PC-9 (cell line): ENCODE data around the gene DPYD. TPM values are rescaled to one million over a fixed set of nuclear protein-coding genes. Genes with fewer than 3 reads are reported as not detected.

Experiments
- BruUV-seq: library from RNA; stranded (reverse); fragments of 400-500 nt; replicated peaks from 2 replicates; lab custom pipeline; 2021; lab: Mats Ljungman, UMichigan
- CTCF ChIA-PET: fragments of 300-600 bp; sonication (Branson Sonifier 250); formaldehyde crosslinking; loops from one replicate; lab custom pipeline; 2022; ENCODE audit warnings: antibody characterized with exemption; lab: Charles Lee
- POLR2A ChIA-PET: fragments of 300-600 bp; sonication (Branson Sonifier 250); formaldehyde crosslinking; loops from one replicate; lab custom pipeline; 2022; ENCODE audit warnings: antibody characterized with exemption; ENCODE audit not compliant: unreplicated experiment; lab: Charles Lee
- DNase-seq, 2 experiments: peaks; one replicate each; pipeline versions ENCODE4 v3.0.0 to v3.0.0-alpha.2; 2015 to 2022; ENCODE audit warnings: mixed read lengths in 1 of 2
- H2AFZ ChIP-seq: fragments of 200-600 bp; sonication (generic); 2 replicates; pipeline ENCODE4 v1.8.1; 2017; ENCODE audit warnings: antibody characterized with exemption
- H3F3A ChIP-seq: fragments of 200-600 bp; sonication (generic); 2 replicates; pipeline ENCODE4 v1.8.1; 2017; ENCODE audit warnings: antibody characterized with exemption, mild to moderate bottlenecking, low read depth; ENCODE audit not compliant: insufficient read depth
- H3K27ac ChIP-seq: fragments of 200-600 bp; sonication (generic); 2 replicates; pipeline ENCODE4 v1.6.1; 2016; ENCODE audit warnings: mixed run types
- H3K27me3 ChIP-seq: fragments of 200-600 bp; sonication (generic); 2 replicates; pipeline ENCODE4 v1.6.1; 2016; ENCODE audit warnings: low read depth, mixed run types; ENCODE audit not compliant: insufficient read depth
- H3K36me3 ChIP-seq: fragments of 200-600 bp; sonication (generic); 2 replicates; pipeline ENCODE4 v1.6.1; 2016; ENCODE audit warnings: low read depth, mixed run types
- H3K4me1 ChIP-seq: fragments of 200-600 bp; sonication (generic); replicated peaks from 2 replicates; pipeline ENCODE4 v1.6.1; 2016; ENCODE audit warnings: mixed run types; ENCODE audit not compliant: insufficient read depth
- H3K4me2 ChIP-seq: fragments of 200-600 bp; sonication (generic); 2 replicates; pipeline ENCODE4 v1.6.1; 2017; ENCODE audit warnings: mixed run types
- H3K4me3 ChIP-seq: fragments of 200-600 bp; sonication (generic); 2 replicates; pipeline ENCODE4 v1.6.1; 2016; ENCODE audit warnings: mixed run types
- H3K79me2 ChIP-seq: fragments of 200-600 bp; sonication (generic); 2 replicates; pipeline ENCODE4 v1.6.1; 2017; ENCODE audit warnings: low read depth, mixed run types
- H3K9me2 ChIP-seq: fragments of 200-600 bp; sonication (generic); 2 replicates; pipeline ENCODE4 v1.8.1; 2017; ENCODE audit warnings: mild to moderate bottlenecking; ENCODE audit not compliant: insufficient read depth
- H3K9me3 ChIP-seq: fragments of 200-600 bp; sonication (generic); 2 replicates; pipeline ENCODE4 v1.8.1; 2016; ENCODE audit warnings: low read depth; ENCODE audit not compliant: insufficient read depth
- H4K20me1 ChIP-seq: fragments of 200-600 bp; sonication (generic); 2 replicates; pipeline ENCODE4 v1.8.1; 2017; ENCODE audit not compliant: insufficient read depth
- CTCF ChIP-seq: fragments of 200-600 bp; sonication (generic); conservative IDR thresholded peaks from 2 replicates; pipeline ENCODE4 v1.6.1; 2017; ENCODE audit warnings: mixed run types, antibody characterized with exemption, mild to moderate bottlenecking, moderate library complexity
- EZH2 ChIP-seq: fragments of 200-600 bp; sonication (generic); IDR thresholded peaks from 2 replicates; pipeline ENCODE4 v1.8.0; 2017; ENCODE audit warnings: antibody characterized with exemption, low read depth
- intact Hi-C: fragments of 100-400 bp; cut with micrococcal nuclease; formaldehyde crosslinking; loops from one replicate; pipeline ENCODE4 v1.10.0; 2022; ENCODE audit not compliant: unreplicated experiment
- total RNA-seq: library from RNA; stranded (reverse); gene quantifications from 2 replicates; pipeline ENCODE4 v1.2.3, GENCODE V29; 2021

The DPYD gene
- total RNA-seq, 1 experiment from 2014 or later: 24.1 TPM

DNA sequence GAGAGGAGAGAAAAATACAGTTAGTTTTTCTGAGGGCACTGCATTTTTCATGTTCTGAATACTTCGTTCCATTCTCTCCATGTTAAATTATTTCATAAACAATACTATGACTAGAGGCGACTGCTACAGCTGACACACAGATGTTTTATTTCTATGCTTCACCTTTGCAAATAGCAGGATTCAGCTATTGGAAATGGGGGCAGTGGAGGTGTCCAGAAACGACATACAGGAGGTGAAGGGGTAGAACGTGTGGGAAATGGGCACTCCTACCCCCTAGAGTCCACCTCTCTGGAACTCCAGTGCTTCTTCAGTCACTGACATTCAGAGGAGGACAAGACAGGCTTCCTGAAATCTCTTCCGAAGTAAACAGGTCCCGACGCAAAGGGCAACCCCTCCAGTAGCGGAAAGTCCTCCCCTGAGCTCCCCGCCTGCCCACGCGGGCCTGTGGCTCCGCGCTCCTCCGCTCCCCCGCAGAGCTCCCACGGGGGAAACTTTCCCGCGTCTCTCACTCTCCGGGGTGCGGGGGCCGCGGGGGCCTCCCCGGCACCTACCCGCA lies 480 bp downstream of the DPYD start:
- peak in 1 of 2 experiments; percentile 47 for DNase-seq
- no peaks in the 10 kb centered on the region for H3K79me2 ChIP-seq
- peaks cover 21% of the 10 kb centered on the region for H3K4me1 ChIP-seq
- peak overlapping the region; percentile 24; the same call in 1 of the 2 replicates for H3K27ac ChIP-seq
- H3K27me3 ChIP-seq: no peaks in the 10 kb centered on the region
- POLR2A ChIA-PET: interaction anchor here (0.6 to 1.0 kb wide), 5 partner anchors 71 to 1562 kb away, joined by 3 to 6 read pairs (median 3); no protein-coding TSS in a partner anchor
- peaks cover 26% of the 10 kb centered on the region for H3F3A ChIP-seq
- CTCF ChIA-PET: no interaction called here
- H3K36me3 ChIP-seq: no peaks in the 10 kb centered on the region
- no peaks in the 10 kb centered on the region for H4K20me1 ChIP-seq
- peak overlapping the region; percentile 99 for H2AFZ ChIP-seq
- TF ChIP-seq EZH2 (no peak), CTCF (no peak)
- BruUV-seq: TSS peak; percentile 41
- H3K9me2 ChIP-seq: no peaks in the 10 kb centered on the region
- no peaks in the 10 kb centered on the region for H3K9me3 ChIP-seq
- intact Hi-C loops: loop anchor here (2.0 to 10.0 kb wide), 4 partner anchors 18 to 956 kb away; no protein-coding TSS in a partner anchor
- H3K4me3 ChIP-seq: peak overlapping the region; percentile 81
- peak overlapping the region; percentile 91 for H3K4me2 ChIP-seq

DNA sequence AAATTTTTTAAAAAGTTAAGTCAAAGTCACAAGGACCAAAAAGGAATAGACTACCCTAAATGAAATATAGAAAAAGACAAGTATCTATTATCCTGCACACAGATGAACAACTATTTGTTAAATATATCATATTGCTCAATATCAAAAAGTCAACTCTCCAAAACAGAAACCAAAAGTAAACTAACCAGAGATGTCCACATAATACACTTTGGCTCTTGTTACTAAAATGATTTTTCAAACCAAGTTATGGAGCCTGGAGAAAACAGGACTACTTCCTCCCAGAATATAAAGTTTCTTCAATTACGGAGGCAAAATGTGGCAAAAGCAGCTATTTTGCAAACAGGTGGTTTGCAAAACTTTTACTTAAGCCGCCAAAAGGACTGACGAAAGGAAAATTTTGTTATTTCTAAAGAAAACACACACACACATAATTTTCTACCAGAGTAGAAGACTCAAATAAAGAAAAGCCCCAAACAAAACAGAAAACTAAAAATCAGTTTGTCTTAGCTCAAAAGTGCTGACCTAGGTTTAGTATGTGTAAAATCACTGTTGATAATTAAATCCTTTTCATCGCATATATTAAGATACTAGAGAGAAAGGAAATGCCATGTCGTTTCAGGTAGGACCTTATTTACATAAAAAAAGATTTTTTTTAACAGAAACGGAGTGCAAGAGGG lies 1.1 kb downstream of the DPYD start:
- Histone ChIP-seq H3K4me1 (peaks cover 21% of the 10 kb centered on the region), H3K4me3 (peak overlapping the region; percentile 81), H3K9me2 (no peaks in the 10 kb centered on the region), H2AFZ (peak overlapping the region; percentile 99), H3K4me2 (peak overlapping the region; percentile 91), H3K79me2 (no peaks in the 10 kb centered on the region), H3K27ac (no peak overlapping the region), H3K36me3 (no peaks in the 10 kb centered on the region), H3F3A (peaks cover 26% of the 10 kb centered on the region), H4K20me1 (no peaks in the 10 kb centered on the region), H3K27me3 (no peaks in the 10 kb centered on the region), H3K9me3 (no peaks in the 10 kb centered on the region)
- TF ChIP-seq CTCF: no peak
- no peak for TF ChIP-seq EZH2
- CTCF ChIA-PET: no interaction called here
- no TSS peak for BruUV-seq
- POLR2A ChIA-PET: interaction anchor here (0.6 to 0.7 kb wide), 3 partner anchors 118 to 714 kb away, joined by 3 to 6 read pairs (median 4); no protein-coding TSS in a partner anchor
- DNase-seq: peak in 1 of 2 experiments; percentile 53
- intact Hi-C loops: loop anchor here (2.0 to 10.0 kb wide), 4 partner anchors 19 to 955 kb away; no protein-coding TSS in a partner anchor

GRCh38 chr1:97918961-97919360 lies 1.9 kb downstream of the DPYD start:
- Histone ChIP-seq H3K36me3 (no peaks in the 10 kb centered on the region), H2AFZ (peak overlapping the region; percentile 99), H3K9me3 (no peaks in the 10 kb centered on the region), H4K20me1 (no peaks in the 10 kb centered on the region), H3K27me3 (no peaks in the 10 kb centered on the region), H3K9me2 (no peaks in the 10 kb centered on the region), H3K4me2 (peak overlapping the region; percentile 91), H3F3A (peaks cover 26% of the 10 kb centered on the region), H3K4me1 (peaks cover 21% of the 10 kb centered on the region), H3K27ac (no peak overlapping the region), H3K79me2 (no peaks in the 10 kb centered on the region), H3K4me3 (peak overlapping the region; percentile 81; the same call in 1 of the 2 replicates)
- BruUV-seq: no TSS peak
- TF ChIP-seq CTCF: no peak
- TF ChIP-seq EZH2: no peak
- DNase-seq: no peak
- intact Hi-C loops: no loop called here
- ChIA-PET POLR2A (interaction anchor here (0.6 kb wide), 1 partner anchor 9 kb away, joined by 3 read pairs; no protein-coding TSS in a partner anchor), CTCF (interaction anchor here (0.6 kb wide), 1 partner anchor 162 kb away, joined by 3 read pairs; no protein-coding TSS in a partner anchor)
